Cardiac fibroblast (primary cell): ENCODE data around the gene BTN3A1.
A peak's percentile ranks its signal among the peaks of the same experiment; 100 is the strongest.
"Not testable (repeated sequence)": the region's sequence is repeated elsewhere in the genome, so short reads cannot be mapped to it uniquely, and the experiment has no call there.

Experiments used
- DNase-seq, 2 donors: peaks; one replicate each; pipeline versions ENCODE4 v3.0.0 to v3.0.0-alpha.2; 2010; ENCODE audit warnings: low read depth in 2 of 2
- H3K4me3 ChIP-seq, 2 donors: replicated peaks in 1 of 2; 1 replicate in 1 of 2; 2 replicates in 1 of 2; pipeline ENCODE4 v1.5.1; 2011; ENCODE audit warnings: low read depth in 2 of 2, low read length in 2 of 2, mild to moderate bottlenecking in 2 of 2, moderate library complexity in 1 of 2
- CTCF ChIP-seq: IDR thresholded peaks from one replicate; pipeline ENCODE4 v1.5.1; 2011; ENCODE audit warnings: low read depth, mild to moderate bottlenecking, low read length, inconsistent platforms

The BTN3A1 gene

GRCh38 chr6:26401987-26402658 is at the start of gene BTN3A1:
TSS of gene BTN3A1 (plus strand) at chr6:26402275. CDS start at chr6:26405564, 3,289 bp downstream.
- peak within 1 kb of the TSS; percentile 57 to 73 for H3K4me3 ChIP-seq
- TF ChIP-seq CTCF, result no peak
- DNase-seq, result peak; percentile 73 to 83

GRCh38 chr6:26352315-26352714 is 49.8 kb upstream of the BTN3A1 start:
- no peak for TF ChIP-seq CTCF

GRCh38 chr6:26354162-26354561 is 47.9 kb upstream of the BTN3A1 start:
- no peak for TF ChIP-seq CTCF
- no peak overlapping the region for H3K4me3 ChIP-seq

More at GRCh38 chr6:26352315-26352714, 49.8 kb upstream of the BTN3A1 start:
- DNase-seq, result no peak
- no peak overlapping the region for H3K4me3 ChIP-seq

GRCh38 chr6:26355366-26355765 is 46.7 kb upstream of the BTN3A1 start:
- TF ChIP-seq CTCF, result no peak
- DNase-seq, result no peak
- H3K4me3 ChIP-seq, result no peak overlapping the region

More at GRCh38 chr6:26354162-26354561, 47.9 kb upstream of the BTN3A1 start:
- DNase-seq, result no peak

- not testable (repeated sequence) for DNase-seq, H3K4me3 ChIP-seq
Measured at GRCh38 chr6:26357543-26357942, 44.5 kb upstream of the BTN3A1 start.

GRCh38 chr6:26358511-26358981 is 43.5 kb upstream of the BTN3A1 start:
- TF ChIP-seq CTCF, result no peak
- no peak overlapping the region for H3K4me3 ChIP-seq
- DNase-seq, result no peak

- no peak for DNase-seq
- H3K4me3 ChIP-seq, result no peak overlapping the region
- no peak for TF ChIP-seq CTCF
Measured at GRCh38 chr6:26359765-26360164, 42.3 kb upstream of the BTN3A1 start.
